Measurements from ENCODE around the gene MDM1. TPM values are rescaled to one million over a fixed set of nuclear protein-coding genes. Genes with fewer than 3 reads are reported as not detected.

The MDM1 gene
- polyA plus RNA-seq, 3 donors: 6.7 to 10.9 (median 10.3) TPM

DNA sequence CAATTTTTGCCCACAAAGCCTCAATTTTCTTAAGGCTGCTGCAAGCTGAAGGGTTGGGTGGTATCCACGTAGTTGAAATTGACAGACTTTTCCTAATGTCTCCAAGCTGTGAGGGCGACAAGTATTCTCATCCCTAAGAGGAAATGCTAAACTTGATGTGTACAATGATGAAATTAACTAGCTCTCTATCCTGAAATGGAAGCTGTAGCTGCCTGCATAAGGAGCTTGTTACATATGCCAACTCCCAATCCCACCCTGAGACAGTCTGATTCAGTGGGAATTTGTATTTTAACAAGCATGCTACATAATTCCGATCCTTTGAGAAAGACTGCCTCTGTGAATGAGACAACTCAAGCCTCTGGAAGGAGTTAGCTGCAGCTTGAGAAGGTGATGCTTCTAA is 45.7 kb upstream of the MDM1 start:
- DNase-seq: no peak
- Histone ChIP-seq H3K4me3 (replicated peaks in 1 of 3; ENCODE audit: low read depth in 2 of 3, low read length in 3 of 3) (no peak overlapping the region), H2AFZ (ENCODE audit: insufficient read depth, low read depth, low read length, poor library complexity, severe bottlenecking) (peak overlapping the region; percentile 33), H3K36me3 (replicated peaks in 1 of 2; ENCODE audit: control insufficient read depth in 1 of 2, insufficient read depth in 2 of 2, low read length in 2 of 2) (no peaks in the 10 kb centered on the region), H3K9me3 (replicated peaks in 1 of 2; ENCODE audit: control insufficient read depth in 1 of 2, insufficient read depth in 1 of 2, low read length in 2 of 2) (no peaks in the 10 kb centered on the region), H3K4me2 (replicated peaks; ENCODE audit: extremely low read depth, low read length, poor library complexity, severe bottlenecking) (no peak overlapping the region), H3K27ac (ENCODE audit: low read depth in 1 of 2, low read length in 2 of 2) (peak overlapping the region in 1 of 2 donors; percentile 76), H3K9ac (ENCODE audit: insufficient read depth, low read length, poor library complexity, severe bottlenecking) (no peak overlapping the region), H3K27me3 (ENCODE audit: control insufficient read depth in 2 of 2, insufficient read depth in 2 of 2, low read length in 2 of 2) (no peaks in the 10 kb centered on the region), H3K79me2 (ENCODE audit: insufficient read depth, low read length) (no peaks in the 10 kb centered on the region), H4K20me1 (ENCODE audit: insufficient read depth, low read length) (no peaks in the 10 kb centered on the region), H3K4me1 (ENCODE audit: control insufficient read depth in 1 of 2, insufficient read depth in 2 of 2, low read length in 2 of 2) (peaks cover 71 to 82% of the 10 kb centered on the region in 2 donors)
- WGBS (ENCODE audit: insufficient coverage): 58% methylated on average over 2 of the region's 3 CpGs
- Mint-ChIP-seq H3K27ac (peak overlapping the region; percentile 3 to 92 (median 85)), H3K4me1 (peaks cover 83% of the 10 kb centered on the region), H3K9me3 (peaks cover 0 to 4% (median 0%) of the 10 kb centered on the region in 7 donors), H3K27me3 (ENCODE audit: low read depth in 3 of 3) (no peaks in the 10 kb centered on the region), H3K4me3 (no peak overlapping the region), H3K36me3 (peaks cover 4 to 8% of the 10 kb centered on the region in 2 donors)
- TF ChIP-seq, protein P1, sequence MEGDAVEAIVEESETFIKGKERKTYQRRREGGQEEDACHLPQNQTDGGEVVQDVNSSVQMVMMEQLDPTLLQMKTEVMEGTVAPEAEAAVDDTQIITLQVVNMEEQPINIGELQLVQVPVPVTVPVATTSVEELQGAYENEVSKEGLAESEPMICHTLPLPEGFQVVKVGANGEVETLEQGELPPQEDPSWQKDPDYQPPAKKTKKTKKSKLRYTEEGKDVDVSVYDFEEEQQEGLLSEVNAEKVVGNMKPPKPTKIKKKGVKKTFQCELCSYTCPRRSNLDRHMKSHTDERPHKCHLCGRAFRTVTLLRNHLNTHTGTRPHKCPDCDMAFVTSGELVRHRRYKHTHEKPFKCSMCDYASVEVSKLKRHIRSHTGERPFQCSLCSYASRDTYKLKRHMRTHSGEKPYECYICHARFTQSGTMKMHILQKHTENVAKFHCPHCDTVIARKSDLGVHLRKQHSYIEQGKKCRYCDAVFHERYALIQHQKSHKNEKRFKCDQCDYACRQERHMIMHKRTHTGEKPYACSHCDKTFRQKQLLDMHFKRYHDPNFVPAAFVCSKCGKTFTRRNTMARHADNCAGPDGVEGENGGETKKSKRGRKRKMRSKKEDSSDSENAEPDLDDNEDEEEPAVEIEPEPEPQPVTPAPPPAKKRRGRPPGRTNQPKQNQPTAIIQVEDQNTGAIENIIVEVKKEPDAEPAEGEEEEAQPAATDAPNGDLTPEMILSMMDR (IDR thresholded peaks at IDR 0.05): no peak
- intact Hi-C loops (cut with micrococcal nuclease): no loop called here

DNA sequence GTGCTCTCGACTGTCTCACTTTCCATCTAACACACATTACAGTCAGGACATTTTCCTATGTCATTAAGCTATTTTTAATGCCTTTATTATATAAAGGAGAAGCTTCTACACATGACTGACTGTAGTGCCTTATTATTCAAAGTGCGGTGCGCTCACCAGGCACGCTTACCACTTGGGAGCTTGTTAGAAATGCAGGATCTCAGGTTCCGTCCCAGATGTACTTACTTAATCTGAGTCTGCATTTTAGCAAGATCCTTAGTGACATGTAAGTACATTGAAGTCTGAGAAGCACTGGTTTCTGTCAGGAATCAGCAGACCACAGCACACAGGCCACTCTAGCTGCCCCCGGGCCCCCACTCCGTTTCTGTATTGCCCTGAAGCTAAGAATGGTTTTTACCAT is 44.7 kb upstream of the MDM1 start:
- H4K20me1 ChIP-seq (ENCODE audit: insufficient read depth, low read length): no peaks in the 10 kb centered on the region
- H3K36me3 Mint-ChIP-seq: peaks cover 4 to 5% of the 10 kb centered on the region in 2 donors
- no peak overlapping the region for H3K4me3 ChIP-seq (replicated peaks in 1 of 3; ENCODE audit: low read depth in 2 of 3, low read length in 3 of 3)
- no peak for DNase-seq
- H3K36me3 ChIP-seq (replicated peaks in 1 of 2; ENCODE audit: control insufficient read depth in 1 of 2, insufficient read depth in 2 of 2, low read length in 2 of 2): no peaks in the 10 kb centered on the region
- H3K4me3 Mint-ChIP-seq: no peak overlapping the region
- no peak overlapping the region for H3K9ac ChIP-seq (ENCODE audit: insufficient read depth, low read length, poor library complexity, severe bottlenecking)
- no peaks in the 10 kb centered on the region for H3K27me3 Mint-ChIP-seq (ENCODE audit: low read depth in 3 of 3)
- no peaks in the 10 kb centered on the region for H3K9me3 ChIP-seq (replicated peaks in 1 of 2; ENCODE audit: control insufficient read depth in 1 of 2, insufficient read depth in 1 of 2, low read length in 2 of 2)
- intact Hi-C loops (cut with micrococcal nuclease): no loop called here
- no peaks in the 10 kb centered on the region for H3K27me3 ChIP-seq (ENCODE audit: control insufficient read depth in 2 of 2, insufficient read depth in 2 of 2, low read length in 2 of 2)
- no peak overlapping the region for H3K4me2 ChIP-seq (replicated peaks; ENCODE audit: extremely low read depth, low read length, poor library complexity, severe bottlenecking)
- no peak overlapping the region for H3K27ac Mint-ChIP-seq
- peaks cover 83% of the 10 kb centered on the region for H3K4me1 Mint-ChIP-seq
- H3K4me1 ChIP-seq (ENCODE audit: control insufficient read depth in 1 of 2, insufficient read depth in 2 of 2, low read length in 2 of 2): peaks cover 72 to 77% of the 10 kb centered on the region in 2 donors
- H3K27ac ChIP-seq (ENCODE audit: low read depth in 1 of 2, low read length in 2 of 2): no peak overlapping the region
- TF ChIP-seq, protein P1 (IDR thresholded peaks at IDR 0.05): no peak
- WGBS (ENCODE audit: insufficient coverage): 100% methylated on average over 3 of the region's 7 CpGs
- no peaks in the 10 kb centered on the region for H3K79me2 ChIP-seq (ENCODE audit: insufficient read depth, low read length)
- no peak overlapping the region for H2AFZ ChIP-seq (ENCODE audit: insufficient read depth, low read depth, low read length, poor library complexity, severe bottlenecking)
- peaks cover 0 to 4% (median 0%) of the 10 kb centered on the region in 7 donors for H3K9me3 Mint-ChIP-seq

Measured in CD14-positive monocyte (primary cell).